Transverse colon (tissue), 3 donors: ENCODE data around the gene RBP5.

Source experiments
- POLR2A ChIP-seq: fragments of 450-650 bp; IDR thresholded peaks from one replicate; pipeline ENCODE4 v1.6.1; 2016; ENCODE audit warnings: antibody characterized with exemption, mild to moderate bottlenecking, moderate library complexity
- TF ChIP-seq, protein P1 (sequence below), 5 experiments: fragments of 200-600 bp in 3 of 5; fragments of 450-650 bp in 2 of 5; sonication (generic) in 3 of 5; IDR thresholded peaks; 1 replicate in 2 of 5; 2 replicates in 3 of 5; pipeline ENCODE4 v1.5.1; 2016 to 2017; ENCODE audit warnings: antibody characterized with exemption in 5 of 5, inconsistent platforms in 3 of 5, mild to moderate bottlenecking in 2 of 5, moderate library complexity in 1 of 5

DNA sequence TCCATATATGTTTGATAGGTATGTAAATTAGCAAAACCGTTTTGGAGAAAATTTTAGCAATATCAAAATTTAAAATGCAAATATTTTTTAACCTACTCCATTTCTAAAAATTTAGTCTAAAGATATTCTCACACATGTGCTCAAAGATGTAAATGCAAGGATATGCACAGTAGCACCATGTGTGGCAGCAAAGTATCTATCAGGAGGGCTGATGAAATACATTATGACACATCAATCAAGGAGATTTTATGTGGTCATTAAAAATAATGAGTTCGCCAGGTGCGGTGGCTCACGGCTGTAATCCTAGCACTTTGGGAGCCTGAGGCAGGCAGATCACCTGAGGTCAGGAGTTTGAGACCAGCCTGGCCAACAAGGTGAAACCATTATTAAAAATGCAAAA lies 28.4 kb downstream of the RBP5 start:
- TF ChIP-seq, protein P1, sequence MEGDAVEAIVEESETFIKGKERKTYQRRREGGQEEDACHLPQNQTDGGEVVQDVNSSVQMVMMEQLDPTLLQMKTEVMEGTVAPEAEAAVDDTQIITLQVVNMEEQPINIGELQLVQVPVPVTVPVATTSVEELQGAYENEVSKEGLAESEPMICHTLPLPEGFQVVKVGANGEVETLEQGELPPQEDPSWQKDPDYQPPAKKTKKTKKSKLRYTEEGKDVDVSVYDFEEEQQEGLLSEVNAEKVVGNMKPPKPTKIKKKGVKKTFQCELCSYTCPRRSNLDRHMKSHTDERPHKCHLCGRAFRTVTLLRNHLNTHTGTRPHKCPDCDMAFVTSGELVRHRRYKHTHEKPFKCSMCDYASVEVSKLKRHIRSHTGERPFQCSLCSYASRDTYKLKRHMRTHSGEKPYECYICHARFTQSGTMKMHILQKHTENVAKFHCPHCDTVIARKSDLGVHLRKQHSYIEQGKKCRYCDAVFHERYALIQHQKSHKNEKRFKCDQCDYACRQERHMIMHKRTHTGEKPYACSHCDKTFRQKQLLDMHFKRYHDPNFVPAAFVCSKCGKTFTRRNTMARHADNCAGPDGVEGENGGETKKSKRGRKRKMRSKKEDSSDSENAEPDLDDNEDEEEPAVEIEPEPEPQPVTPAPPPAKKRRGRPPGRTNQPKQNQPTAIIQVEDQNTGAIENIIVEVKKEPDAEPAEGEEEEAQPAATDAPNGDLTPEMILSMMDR (IDR thresholded peaks at IDR 0.05): no peak
- no peak for TF ChIP-seq POLR2A
